ENCODE measurements around the gene POLG2. TPM values are rescaled to one million over a fixed set of nuclear protein-coding genes. Genes with fewer than 3 reads are reported as not detected.

POLG2 gene
- total RNA-seq, 1 experiment from 2014 or later, result 28.9 TPM

- H3K9me3 Mint-ChIP-seq (ENCODE audit: unreplicated experiment), result no peaks in the 10 kb centered on the region
- ChIA-PET CTCF (interaction anchor here (0.6 to 1.7 kb wide), 3 partner anchors 9 to 86 kb away, joined by 3 to 9 read pairs (median 5); partner anchors contain the start of gene POLG2), POLR2A (interaction anchor here (0.6 to 3.3 kb wide), 6 partner anchors 9 to 1945 kb away, joined by 3 to 79 read pairs (median 5); partner anchors contain the start of gene POLG2)
- no peaks in the 10 kb centered on the region for H3K27me3 Mint-ChIP-seq (ENCODE audit: insufficient read depth, unreplicated experiment)
- peak within 1 kb of the TSS; percentile 100 for H3K27ac Mint-ChIP-seq (ENCODE audit: unreplicated experiment)
- peaks cover 42% of the 10 kb centered on the region for H3K4me1 Mint-ChIP-seq (ENCODE audit: low read depth, unreplicated experiment)
- Histone ChIP-seq H3K36me3 (ENCODE audit: control insufficient read depth, insufficient read depth, low read length) (peaks cover 2% of the 10 kb centered on the region), H3K4me1 (peaks cover 15% of the 10 kb centered on the region), H3K9me3 (no peaks in the 10 kb centered on the region), H3K4me3 (ENCODE audit: low read depth, low read length) (peak within 1 kb of the TSS; percentile 70), H3K27me3 (replicated peaks; ENCODE audit: control insufficient read depth, insufficient read depth, low read length) (no peaks in the 10 kb centered on the region)
- intact Hi-C loops (cut with micrococcal nuclease; ENCODE audit: unreplicated experiment), result loop anchor here (1.0 to 5.0 kb wide), 2 partner anchors 9 to 156 kb away; partner anchors contain the start of genes POLG2 and SMURF2
- peaks cover 85% of the 10 kb centered on the region for H3K36me3 Mint-ChIP-seq (ENCODE audit: insufficient read depth, unreplicated experiment)
- BruUV-seq (replicated peaks), result no TSS peak
- DNase-seq, result peak; percentile 99
- peak within 1 kb of the TSS; percentile 97 for H3K4me3 Mint-ChIP-seq (ENCODE audit: unreplicated experiment)
- TF ChIP-seq CTCF (IDR thresholded peaks at IDR 0.05; ENCODE audit: insufficient read depth in 1 of 2, low read depth in 1 of 2, low read length in 1 of 2, severe bottlenecking in 1 of 2, unreplicated experiment in 1 of 2), result no peak
These were observed 9.3 kb upstream of the POLG2 start, which contains the start of gene DDX5 for GRCh38 chr17:64506201-64506575. TSS of gene DDX5 (minus strand) at chr17:64506289. CDS start at chr17:64506119, 170 bp downstream.

- peaks cover 7% of the 10 kb centered on the region for H3K36me3 ChIP-seq (ENCODE audit: control insufficient read depth, insufficient read depth, low read length)
- TF ChIP-seq CTCF (IDR thresholded peaks at IDR 0.05; ENCODE audit: insufficient read depth in 1 of 2, low read depth in 1 of 2, low read length in 1 of 2, severe bottlenecking in 1 of 2, unreplicated experiment in 1 of 2), result no peak
- no peaks in the 10 kb centered on the region for H3K9me3 ChIP-seq
- POLR2A ChIA-PET, result interaction anchor here (0.6 to 3.3 kb wide), 5 partner anchors 8 to 551 kb away, joined by 3 to 79 read pairs (median 5); partner anchors contain the start of gene POLG2
- intact Hi-C loops (cut with micrococcal nuclease; ENCODE audit: unreplicated experiment), result loop anchor here (1.0 to 5.0 kb wide), 2 partner anchors 8 to 157 kb away; partner anchors contain the start of genes POLG2 and SMURF2
- TSS peak; percentile 19 for BruUV-seq (replicated peaks)
- peak overlapping the region; percentile 100 for H3K27ac Mint-ChIP-seq (ENCODE audit: unreplicated experiment)
- peaks cover 43% of the 10 kb centered on the region for H3K4me1 Mint-ChIP-seq (ENCODE audit: low read depth, unreplicated experiment)
- CTCF ChIA-PET, result interaction anchor here (0.6 to 1.7 kb wide), 3 partner anchors 9 to 590 kb away, joined by 3 to 9 read pairs (median 3); partner anchors contain the start of gene POLG2
- H3K4me3 ChIP-seq (ENCODE audit: low read depth, low read length), result peak overlapping the region; percentile 45
- no peaks in the 10 kb centered on the region for H3K27me3 ChIP-seq (replicated peaks; ENCODE audit: control insufficient read depth, insufficient read depth, low read length)
- peak; percentile 86 to 89 for DNase-seq
- H3K27me3 Mint-ChIP-seq (ENCODE audit: insufficient read depth, unreplicated experiment), result no peaks in the 10 kb centered on the region
- H3K4me1 ChIP-seq, result peaks cover 15% of the 10 kb centered on the region
- H3K9me3 Mint-ChIP-seq (ENCODE audit: unreplicated experiment), result no peaks in the 10 kb centered on the region
- peak overlapping the region; percentile 97 for H3K4me3 Mint-ChIP-seq (ENCODE audit: unreplicated experiment)
- H3K36me3 Mint-ChIP-seq (ENCODE audit: insufficient read depth, unreplicated experiment), result peaks cover 85% of the 10 kb centered on the region
These were observed 8.7 kb upstream of the POLG2 start for GRCh38 chr17:64505340-64506200.

GRCh38 chr17:64504769-64505339 is 8.0 kb upstream of the POLG2 start:
- H3K4me1 ChIP-seq, result peaks cover 21% of the 10 kb centered on the region
- no TSS peak for BruUV-seq (replicated peaks)
- ChIA-PET CTCF (interaction anchor here (0.6 to 1.0 kb wide), 2 partner anchors 145 to 590 kb away, joined by 3 read pairs; no protein-coding TSS in a partner anchor), POLR2A (interaction anchor here (0.6 to 3.3 kb wide), 5 partner anchors 8 to 552 kb away, joined by 3 to 79 read pairs (median 5); partner anchors contain the start of gene POLG2)
- peaks cover 9% of the 10 kb centered on the region for H3K36me3 ChIP-seq (ENCODE audit: control insufficient read depth, insufficient read depth, low read length)
- TF ChIP-seq CTCF (IDR thresholded peaks at IDR 0.05; ENCODE audit: insufficient read depth in 1 of 2, low read depth in 1 of 2, low read length in 1 of 2, severe bottlenecking in 1 of 2, unreplicated experiment in 1 of 2), result no peak
- H3K27ac Mint-ChIP-seq (ENCODE audit: unreplicated experiment), result peak overlapping the region; percentile 100
- H3K9me3 ChIP-seq, result no peaks in the 10 kb centered on the region
- peaks cover 49% of the 10 kb centered on the region for H3K4me1 Mint-ChIP-seq (ENCODE audit: low read depth, unreplicated experiment)
- no peaks in the 10 kb centered on the region for H3K9me3 Mint-ChIP-seq (ENCODE audit: unreplicated experiment)
- H3K4me3 ChIP-seq (ENCODE audit: low read depth, low read length), result peak overlapping the region; percentile 45
- H3K27me3 ChIP-seq (replicated peaks; ENCODE audit: control insufficient read depth, insufficient read depth, low read length), result no peaks in the 10 kb centered on the region
- intact Hi-C loops (cut with micrococcal nuclease; ENCODE audit: unreplicated experiment), result loop anchor here (5.0 kb wide), 1 partner anchor 157 kb away; the partner anchor contains the start of gene SMURF2
- H3K36me3 Mint-ChIP-seq (ENCODE audit: insufficient read depth, unreplicated experiment), result peaks cover 85% of the 10 kb centered on the region
- H3K27me3 Mint-ChIP-seq (ENCODE audit: insufficient read depth, unreplicated experiment), result no peaks in the 10 kb centered on the region
- H3K4me3 Mint-ChIP-seq (ENCODE audit: unreplicated experiment), result peak overlapping the region; percentile 97
- DNase-seq, result peak in 1 of 2 experiments; percentile 14
